HCT116 (cell line): ENCODE measurements around the gene USH1G.

Experiments used
- EGR1 ChIP-seq: IDR thresholded peaks from 2 replicates; pipeline ENCODE4 v1.6.1; 2012; ENCODE audit warnings: low read depth
- EZH2 ChIP-seq: fragments of 200-600 bp; sonication (generic); IDR thresholded peaks from 2 replicates; pipeline ENCODE4 v1.6.1; 2017; ENCODE audit warnings: antibody characterized with exemption, mixed run types
- EZH2phosphoT487 ChIP-seq: fragments of 200-600 bp; IDR thresholded peaks from 2 replicates; pipeline ENCODE4 v1.6.1; 2018; ENCODE audit warnings: antibody characterized with exemption, borderline replicate concordance
- POLR2A ChIP-seq: IDR thresholded peaks from 2 replicates; pipeline ENCODE4 v1.7.0; 2011; ENCODE audit warnings: borderline replicate concordance; ENCODE audit not compliant: insufficient read depth, insufficient read length; ENCODE audit errors: extremely low read depth
- POLR2AphosphoS5 ChIP-seq: IDR thresholded peaks from 2 replicates; pipeline ENCODE4 v1.6.1; 2011; ENCODE audit warnings: mild to moderate bottlenecking, low read depth, low read length, moderate library complexity
- TCF7L2 ChIP-seq: IDR thresholded peaks from 2 replicates; pipeline ENCODE4 v1.7.0; 2011; ENCODE audit warnings: borderline replicate concordance, inconsistent platforms; ENCODE audit not compliant: insufficient read depth, insufficient read length; ENCODE audit errors: extremely low read depth
- ZNF274 ChIP-seq: fragments of 200-500 bp; sonication (Bioruptor generic); IDR thresholded peaks from 2 replicates; pipeline ENCODE4 v1.6.1; 2014; ENCODE audit warnings: mild to moderate bottlenecking, low read depth, low read length, inconsistent platforms
- TF ChIP-seq, protein P1 (sequence below), 3 experiments: fragments of 200-600 bp in 1 of 3; sonication (generic) in 1 of 3; IDR thresholded peaks in 2 of 3; conservative IDR thresholded peaks in 1 of 3; 2 replicates each; pipeline ENCODE4 v1.5.1; 2012 to 2017; ENCODE audit warnings: low read depth in 2 of 3, low read length in 2 of 3, antibody characterized with exemption in 1 of 3, borderline replicate concordance in 1 of 3, control low read depth in 1 of 3, mild to moderate bottlenecking in 1 of 3, mixed read lengths in 1 of 3, mixed run types in 1 of 3, moderate library complexity in 1 of 3; ENCODE audit not compliant: insufficient read depth in 1 of 3
- TF ChIP-seq, protein P2 (sequence below): IDR thresholded peaks from 2 replicates; pipeline ENCODE4 v1.6.1; 2012
- TF ChIP-seq, protein P3 (sequence below): IDR thresholded peaks from 2 replicates; pipeline ENCODE4 v1.6.1; 2011; ENCODE audit warnings: mild to moderate bottlenecking, low read length, moderate library complexity; ENCODE audit not compliant: insufficient replicate concordance; ENCODE audit errors: extremely low read depth
- TF ChIP-seq, protein P4 (sequence below): IDR thresholded peaks from 2 replicates; pipeline ENCODE4 v1.6.1; 2012

DNA sequence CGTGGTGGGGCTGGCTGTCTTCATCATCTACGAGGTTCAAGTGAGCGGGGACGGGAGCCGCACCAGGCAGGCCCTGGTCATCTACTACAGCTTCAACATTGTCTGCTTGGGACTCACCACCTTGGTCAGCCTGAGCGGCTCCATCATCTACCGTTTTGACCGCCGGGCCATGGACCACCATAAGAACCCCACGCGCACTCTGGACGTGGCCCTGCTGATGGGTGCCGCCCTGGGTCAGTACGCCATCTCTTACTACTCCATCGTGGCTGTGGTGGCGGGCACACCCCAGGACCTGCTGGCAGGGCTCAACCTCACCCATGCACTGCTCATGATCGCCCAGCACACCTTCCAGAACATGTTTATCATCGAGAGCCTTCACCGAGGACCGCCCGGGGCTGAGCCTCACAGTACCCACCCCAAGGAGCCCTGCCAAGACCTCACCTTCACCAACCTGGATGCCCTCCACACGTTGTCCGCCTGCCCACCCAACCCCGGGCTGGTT, 7.5 kb upstream of the USH1G start:
- TF ChIP-seq, protein P1, sequence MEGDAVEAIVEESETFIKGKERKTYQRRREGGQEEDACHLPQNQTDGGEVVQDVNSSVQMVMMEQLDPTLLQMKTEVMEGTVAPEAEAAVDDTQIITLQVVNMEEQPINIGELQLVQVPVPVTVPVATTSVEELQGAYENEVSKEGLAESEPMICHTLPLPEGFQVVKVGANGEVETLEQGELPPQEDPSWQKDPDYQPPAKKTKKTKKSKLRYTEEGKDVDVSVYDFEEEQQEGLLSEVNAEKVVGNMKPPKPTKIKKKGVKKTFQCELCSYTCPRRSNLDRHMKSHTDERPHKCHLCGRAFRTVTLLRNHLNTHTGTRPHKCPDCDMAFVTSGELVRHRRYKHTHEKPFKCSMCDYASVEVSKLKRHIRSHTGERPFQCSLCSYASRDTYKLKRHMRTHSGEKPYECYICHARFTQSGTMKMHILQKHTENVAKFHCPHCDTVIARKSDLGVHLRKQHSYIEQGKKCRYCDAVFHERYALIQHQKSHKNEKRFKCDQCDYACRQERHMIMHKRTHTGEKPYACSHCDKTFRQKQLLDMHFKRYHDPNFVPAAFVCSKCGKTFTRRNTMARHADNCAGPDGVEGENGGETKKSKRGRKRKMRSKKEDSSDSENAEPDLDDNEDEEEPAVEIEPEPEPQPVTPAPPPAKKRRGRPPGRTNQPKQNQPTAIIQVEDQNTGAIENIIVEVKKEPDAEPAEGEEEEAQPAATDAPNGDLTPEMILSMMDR (IDR thresholded peaks at IDR 0.05 in 2 of 3, conservative IDR thresholded peaks at IDR 0.05 in 1 of 3; ENCODE audit: borderline replicate concordance in 1 of 3, insufficient read depth in 1 of 3, low read depth in 2 of 3, low read length in 2 of 3), result no peak
- TF ChIP-seq, protein P2, sequence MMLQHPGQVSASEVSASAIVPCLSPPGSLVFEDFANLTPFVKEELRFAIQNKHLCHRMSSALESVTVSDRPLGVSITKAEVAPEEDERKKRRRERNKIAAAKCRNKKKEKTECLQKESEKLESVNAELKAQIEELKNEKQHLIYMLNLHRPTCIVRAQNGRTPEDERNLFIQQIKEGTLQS, result no peak
- TF ChIP-seq POLR2A, result no peak
- TF ChIP-seq TCF7L2, result no peak
- no peak for TF ChIP-seq EZH2
- TF ChIP-seq EZH2phosphoT487, result no peak
- TF ChIP-seq, protein P3, sequence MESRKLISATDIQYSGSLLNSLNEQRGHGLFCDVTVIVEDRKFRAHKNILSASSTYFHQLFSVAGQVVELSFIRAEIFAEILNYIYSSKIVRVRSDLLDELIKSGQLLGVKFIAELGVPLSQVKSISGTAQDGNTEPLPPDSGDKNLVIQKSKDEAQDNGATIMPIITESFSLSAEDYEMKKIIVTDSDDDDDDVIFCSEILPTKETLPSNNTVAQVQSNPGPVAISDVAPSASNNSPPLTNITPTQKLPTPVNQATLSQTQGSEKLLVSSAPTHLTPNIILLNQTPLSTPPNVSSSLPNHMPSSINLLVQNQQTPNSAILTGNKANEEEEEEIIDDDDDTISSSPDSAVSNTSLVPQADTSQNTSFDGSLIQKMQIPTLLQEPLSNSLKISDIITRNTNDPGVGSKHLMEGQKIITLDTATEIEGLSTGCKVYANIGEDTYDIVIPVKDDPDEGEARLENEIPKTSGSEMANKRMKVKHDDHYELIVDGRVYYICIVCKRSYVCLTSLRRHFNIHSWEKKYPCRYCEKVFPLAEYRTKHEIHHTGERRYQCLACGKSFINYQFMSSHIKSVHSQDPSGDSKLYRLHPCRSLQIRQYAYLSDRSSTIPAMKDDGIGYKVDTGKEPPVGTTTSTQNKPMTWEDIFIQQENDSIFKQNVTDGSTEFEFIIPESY, result no peak
- no peak for TF ChIP-seq ZNF274
- no peak for TF ChIP-seq EGR1
- TF ChIP-seq, protein P4, sequence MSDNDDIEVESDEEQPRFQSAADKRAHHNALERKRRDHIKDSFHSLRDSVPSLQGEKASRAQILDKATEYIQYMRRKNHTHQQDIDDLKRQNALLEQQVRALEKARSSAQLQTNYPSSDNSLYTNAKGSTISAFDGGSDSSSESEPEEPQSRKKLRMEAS, result no peak
- TF ChIP-seq POLR2AphosphoS5, result no peak
